Measurements from ENCODE around the gene ARL8A. TPM values are rescaled to one million over a fixed set of nuclear protein-coding genes. Genes with fewer than 3 reads are reported as not detected.

The ARL8A gene
- total RNA-seq, 4 donors from 2014 or later = 36.5 to 68.4 (median 41.3) TPM

- intact Hi-C loops (cut with DNase I; ENCODE audit: low total_unique reads) = no loop called here
- H3K4me3 ChIP-seq (ENCODE audit: low read depth, poor library complexity, severe bottlenecking) = no peak overlapping the region
- WGBS, 2 donors = 54 to 68% methylated on average over 7 of the region's 7 CpGs
- no peak for TF ChIP-seq POLR2A (IDR thresholded peaks at IDR 0.05)
- TF ChIP-seq CTCF (IDR thresholded peaks at IDR 0.05) = no peak
- DNase-seq (ENCODE audit: low spot score in 2 of 2) = no peak
Measured at GRCh38 chr1:202085682-202086373, 58.7 kb downstream of the ARL8A start.

DNA sequence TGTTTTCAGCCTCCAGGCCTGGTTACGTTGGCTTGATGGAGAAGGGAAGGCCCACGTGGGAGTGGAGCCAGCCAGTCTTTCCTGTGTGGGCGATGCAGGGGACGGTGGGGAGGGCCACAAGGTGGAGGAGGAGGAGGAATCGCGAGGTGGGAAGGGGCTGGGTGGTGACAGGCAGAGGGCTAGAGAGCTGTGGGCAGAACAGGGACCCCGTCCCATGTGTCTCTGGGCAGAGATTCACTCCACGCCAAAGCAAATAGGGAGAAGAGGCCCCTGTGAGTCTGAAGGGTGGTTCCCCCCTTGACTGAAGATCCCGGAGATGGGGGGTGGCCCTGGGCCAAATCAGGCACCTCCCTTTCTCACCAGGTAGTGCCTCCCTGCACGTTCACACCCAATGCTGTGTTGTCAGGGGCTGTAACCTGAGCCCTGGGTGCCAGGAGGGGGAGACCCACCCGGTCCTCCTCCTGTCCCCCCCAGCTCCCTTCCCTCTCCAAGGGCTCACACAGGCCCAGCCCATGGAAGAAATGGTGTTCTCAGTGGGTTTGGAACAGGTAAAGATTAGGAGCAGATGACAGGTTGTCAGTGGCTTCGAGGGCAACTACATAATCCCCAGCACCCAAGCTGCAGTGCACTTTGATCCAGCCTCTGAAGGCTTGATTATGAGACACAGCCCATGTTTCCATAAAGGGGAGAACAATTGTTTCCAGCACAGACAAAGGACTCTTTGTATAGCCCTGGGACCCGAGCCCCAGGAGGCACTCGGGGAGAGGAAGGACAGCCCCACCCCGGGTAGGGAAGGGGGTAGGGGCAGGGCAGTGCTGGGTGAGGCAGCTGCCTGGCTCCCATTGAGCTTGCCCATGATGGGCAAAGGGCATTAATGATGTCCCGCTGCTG lies 59.5 kb downstream of the ARL8A start:
- TF ChIP-seq CTCF (IDR thresholded peaks at IDR 0.05) (no peak), POLR2A (IDR thresholded peaks at IDR 0.05) (no peak)
- WGBS, 2 donors = 36 to 43% methylated on average over 16 of the region's 16 CpGs
- DNase-seq (ENCODE audit: low spot score in 2 of 2) = no peak
- intact Hi-C loops (cut with DNase I; ENCODE audit: low total_unique reads) = no loop called here
- no peak overlapping the region for H3K4me3 ChIP-seq (ENCODE audit: low read depth, poor library complexity, severe bottlenecking)

Other genes starting within 250 kb of the ARL8A start
- 10 to 100 TPM; 11.2 to 56.7 (median 23.4) TPM for gene LMOD1, start 198.2 kb downstream of the ARL8A start, total RNA-seq
- 10 to 100 TPM; 18.7 to 22.4 (median 20.2) TPM for gene TIMM17A, start 189.2 kb downstream of the ARL8A start, total RNA-seq
- 100 to 1,000 TPM in 1 of 4 donors, 10 to 100 TPM in 3; 46.2 to 111 (median 85.3) TPM for gene RNPEP, start 162.1 kb downstream of the ARL8A start, total RNA-seq
- 10 to 100 TPM in 3 of 4 donors, 1 to 10 TPM in 1; 9.8 to 36.4 (median 31.2) TPM for gene ELF3, start 134.2 kb downstream of the ARL8A start, total RNA-seq
- gene GPR37L1, start 21.8 kb downstream of the ARL8A start, total RNA-seq = under 1 TPM in 2 of 4 donors, not detected in 2; 0.02 to 0.06 TPM
- gene PTPN7, start 15.9 kb upstream of the ARL8A start, total RNA-seq = 1 to 10 TPM; 1.6 to 2.4 (median 2.2) TPM
- 1 to 10 TPM in 2 of 4 donors, under 1 TPM in 2; 0.39 to 4.4 (median 1.8) TPM for gene LGR6, start 49.1 kb upstream of the ARL8A start, total RNA-seq
- 1 to 10 TPM; 1.2 to 3.5 (median 2.8) TPM for gene UBE2T, start 197.2 kb upstream of the ARL8A start, total RNA-seq
- gene PPP1R12B, start 204.0 kb upstream of the ARL8A start, total RNA-seq = 10 to 100 TPM; 14.6 to 50.8 (median 30.6) TPM

Measured in lower leg skin (tissue), 4 donors.